Measurements from ENCODE around the gene SLC17A2. TPM values are rescaled to one million over a fixed set of nuclear protein-coding genes. Genes with fewer than 3 reads are reported as not detected.

The SLC17A2 gene, protein sequence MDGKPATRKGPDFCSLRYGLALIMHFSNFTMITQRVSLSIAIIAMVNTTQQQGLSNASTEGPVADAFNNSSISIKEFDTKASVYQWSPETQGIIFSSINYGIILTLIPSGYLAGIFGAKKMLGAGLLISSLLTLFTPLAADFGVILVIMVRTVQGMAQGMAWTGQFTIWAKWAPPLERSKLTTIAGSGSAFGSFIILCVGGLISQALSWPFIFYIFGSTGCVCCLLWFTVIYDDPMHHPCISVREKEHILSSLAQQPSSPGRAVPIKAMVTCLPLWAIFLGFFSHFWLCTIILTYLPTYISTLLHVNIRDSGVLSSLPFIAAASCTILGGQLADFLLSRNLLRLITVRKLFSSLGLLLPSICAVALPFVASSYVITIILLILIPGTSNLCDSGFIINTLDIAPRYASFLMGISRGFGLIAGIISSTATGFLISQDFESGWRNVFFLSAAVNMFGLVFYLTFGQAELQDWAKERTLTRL
- not detected in 2 replicates for total RNA-seq

DNA sequence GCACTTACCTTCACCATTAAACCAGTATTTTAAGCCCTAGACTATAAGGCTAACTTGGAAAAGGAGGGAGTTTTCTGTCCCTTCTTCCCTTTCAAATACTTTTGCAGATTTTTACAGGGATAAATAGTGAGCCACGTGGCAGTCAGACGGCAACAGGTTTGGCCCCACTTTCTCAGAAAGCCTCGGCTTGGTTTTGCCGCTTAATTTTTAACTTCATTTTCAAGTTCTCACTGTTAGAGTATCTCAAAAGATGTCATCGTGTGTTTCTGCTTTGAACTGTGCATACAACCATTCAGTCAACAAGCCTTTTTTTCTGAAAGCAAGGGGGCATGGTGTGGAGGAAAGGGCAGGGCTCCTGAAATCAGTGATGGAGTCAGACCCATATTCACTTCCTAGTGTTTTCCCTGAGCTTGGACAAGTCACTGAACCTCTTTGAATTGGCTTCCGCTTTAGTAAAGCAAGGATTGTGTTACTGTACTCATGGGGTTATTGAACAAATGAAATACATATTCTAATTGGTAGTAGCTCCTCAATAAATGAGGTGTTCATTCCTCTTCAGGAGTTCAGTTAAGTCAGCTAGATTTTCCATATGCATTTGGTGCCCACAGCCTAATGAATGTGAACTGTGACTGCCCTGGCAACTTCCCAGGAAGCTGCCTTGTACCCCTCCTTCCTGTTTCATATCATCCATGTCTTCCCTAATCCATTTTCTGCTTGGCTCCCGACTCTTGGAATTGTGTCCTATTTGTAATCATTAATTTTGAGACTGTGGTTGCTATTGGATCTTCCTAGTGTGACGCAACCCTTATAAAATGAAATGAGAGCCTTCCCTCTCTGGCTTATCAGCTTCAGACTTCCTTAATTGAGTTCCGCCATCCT, at the start of gene SLC17A2:
Gene SLC17A2, minus strand, starts transcription at position 160 of the 879 bp plus-strand sequence. CDS start 4,895 bp downstream, outside the sequence.

DNA sequence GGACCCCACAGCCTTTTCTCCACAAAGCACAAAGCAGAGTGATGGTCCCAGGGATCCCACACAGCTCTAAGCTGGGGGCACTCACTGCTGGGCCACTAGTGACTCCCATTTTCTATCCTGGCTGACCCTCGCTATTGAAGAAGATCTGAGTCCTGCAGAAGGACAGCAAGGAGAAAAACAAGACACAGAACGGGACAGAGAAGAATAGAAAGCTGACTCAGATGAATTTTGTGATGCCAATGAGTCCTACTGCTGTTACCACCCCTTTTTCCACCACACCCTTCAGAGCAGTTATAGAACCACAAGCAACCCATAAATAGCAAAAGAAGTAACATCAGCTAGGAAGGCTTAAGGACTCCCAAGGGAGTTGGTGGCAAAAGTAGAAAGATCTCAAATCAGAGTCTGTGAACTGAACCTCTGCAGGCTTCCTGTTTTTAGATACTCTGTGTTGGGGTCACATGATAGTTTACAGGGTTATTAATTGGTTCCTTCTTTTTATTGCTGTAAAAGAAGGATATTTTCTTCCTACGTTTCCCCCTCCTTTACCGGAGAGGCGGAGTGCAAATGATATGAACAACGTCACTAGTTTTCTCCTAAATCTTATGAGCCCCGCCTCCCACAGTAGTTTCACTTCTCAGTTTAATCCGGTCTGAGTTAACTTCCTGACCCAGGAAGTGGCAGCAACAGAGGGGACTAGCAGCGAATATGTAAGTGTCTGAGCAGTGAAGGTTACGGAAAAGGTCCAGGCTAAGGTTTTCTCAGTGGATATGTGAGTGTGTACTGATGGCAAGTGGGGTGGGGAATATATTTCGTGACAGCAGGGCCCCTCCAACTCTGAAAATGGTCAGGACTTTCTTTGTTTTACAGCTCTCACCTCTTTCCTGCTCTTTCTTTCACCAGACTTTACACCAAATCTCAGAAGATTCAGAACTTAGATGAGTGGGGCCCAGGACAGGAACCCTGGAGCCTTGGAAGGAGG, 31.9 kb upstream of the SLC17A2 start, which contains the start of gene TRIM38:
Gene TRIM38, plus strand, starts transcription at position 654 of the 979 bp plus-strand sequence. CDS start 3,721 bp downstream, outside the sequence.

DNA sequence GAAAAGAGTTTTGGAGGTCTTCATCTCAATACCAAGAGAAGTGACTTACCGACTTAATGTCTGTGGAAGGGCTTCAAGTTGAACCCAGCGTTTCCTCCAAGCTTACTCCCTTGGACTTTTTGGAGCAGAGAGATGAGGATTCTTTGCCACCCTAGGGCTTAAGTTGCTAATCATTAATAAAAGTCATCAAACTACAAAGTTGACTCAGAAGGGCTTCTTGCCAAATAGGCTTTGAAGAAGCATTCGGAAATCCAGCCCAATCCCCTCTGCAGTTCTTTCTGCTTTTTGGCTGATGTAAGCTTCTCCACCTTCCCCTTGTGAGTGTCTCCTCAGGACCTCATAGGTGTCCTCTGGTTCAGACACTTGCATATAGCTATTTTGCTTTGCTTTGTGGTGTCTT, 56.4 kb downstream of the SLC17A2 start, which contains the start of gene SLC17A3:
Gene SLC17A3, minus strand, starts transcription at position 126 of the 400 bp plus-strand sequence. CDS start 5,856 bp downstream, outside the sequence.

Other genes starting within 250 kb of the SLC17A2 start
- gene SLC17A4, start 175.9 kb downstream of the SLC17A2 start, total RNA-seq = not detected in 2 replicates
- gene SLC17A1, start 98.6 kb downstream of the SLC17A2 start, total RNA-seq = not detected in 2 replicates
- not detected in 2 replicates for gene SLC17A3, start 56.4 kb downstream of the SLC17A2 start, total RNA-seq
- 4.8 and 8.6 TPM in 2 replicates for gene TRIM38, start 32.1 kb upstream of the SLC17A2 start, total RNA-seq
- gene HFE, start 156.7 kb upstream of the SLC17A2 start, total RNA-seq = 1.4 and 8.8 TPM in 2 replicates

All from nasal cavity respiratory epithelium epithelial cell of viscerocranial mucosa (primary cell).